GM21526 (cell line): ENCODE data around the gene NLRC5.
A peak's percentile ranks its signal among the peaks of the same experiment; 100 is the strongest.
"Not testable (repeated sequence)": the region's sequence is repeated elsewhere in the genome, so short reads cannot be mapped to it uniquely, and the experiment has no call there.

Source experiments
- ATAC-seq: cut with Tn5 transposase; IDR thresholded peaks from one replicate; pipeline ENCODE4 v1.9.1; 2021; ENCODE audit warnings: moderate library complexity; ENCODE audit not compliant: unreplicated experiment, low FRiP score

Gene NLRC5

GRCh38 chr16:57092786-57093411 lies 103.5 kb downstream of the NLRC5 start:
- peak; percentile 33 for ATAC-seq

GRCh38 chr16:57093666-57094564 lies 104.6 kb downstream of the NLRC5 start:
- no peak for ATAC-seq

- ATAC-seq: no peak
These were observed 105.6 kb downstream of the NLRC5 start for GRCh38 chr16:57094911-57095310.

GRCh38 chr16:57096192-57096591 lies 106.8 kb downstream of the NLRC5 start:
- ATAC-seq: no peak

- no peak for ATAC-seq
These were observed 107.4 kb downstream of the NLRC5 start for GRCh38 chr16:57096793-57097192.

GRCh38 chr16:57098188-57098841 lies 109.0 kb downstream of the NLRC5 start:
- no peak for ATAC-seq

- not testable (repeated sequence) for ATAC-seq
These were observed 110.6 kb downstream of the NLRC5 start for GRCh38 chr16:57099965-57100364.

GRCh38 chr16:57100445-57100844 lies 111.1 kb downstream of the NLRC5 start:
- no peak for ATAC-seq

- ATAC-seq: no peak
These were observed 113.8 kb downstream of the NLRC5 start for GRCh38 chr16:57102888-57103851.

- no peak for ATAC-seq
These were observed 115.3 kb downstream of the NLRC5 start for GRCh38 chr16:57104706-57105105.

GRCh38 chr16:57105184-57105583 lies 115.8 kb downstream of the NLRC5 start:
- no peak for ATAC-seq

- ATAC-seq: no peak
These were observed 117.4 kb downstream of the NLRC5 start for GRCh38 chr16:57106767-57107166.

GRCh38 chr16:57107321-57107922 lies 118.1 kb downstream of the NLRC5 start:
- no peak for ATAC-seq

- ATAC-seq: no peak
These were observed 119.1 kb downstream of the NLRC5 start for GRCh38 chr16:57108432-57108831.

GRCh38 chr16:57109259-57110105 lies 120.1 kb downstream of the NLRC5 start:
- not testable (repeated sequence) for ATAC-seq

- ATAC-seq: no peak
These were observed 121.6 kb downstream of the NLRC5 start for GRCh38 chr16:57110937-57111336.

GRCh38 chr16:57111420-57111819 lies 122.1 kb downstream of the NLRC5 start:
- no peak for ATAC-seq

- ATAC-seq: no peak
These were observed 123.2 kb downstream of the NLRC5 start for GRCh38 chr16:57112403-57113041.
